HG02973 (cell line): ENCODE measurements around the gene ETV4.

Source experiments
- ATAC-seq: cut with Tn5 transposase; IDR thresholded peaks from one replicate; pipeline ENCODE4 v1.9.1; 2021; ENCODE audit warnings: moderate library complexity; ENCODE audit not compliant: unreplicated experiment

The ETV4 gene

GRCh38 chr17:43547189-43547550 lies 1.0 kb upstream of the ETV4 start:
- ATAC-seq = no peak

GRCh38 chr17:43545383-43545632 lies 832 bp downstream of the ETV4 start:
- no peak for ATAC-seq

- ATAC-seq = no peak
Observed at GRCh38 chr17:43543771-43544575, 2.2 kb downstream of the ETV4 start.

DNA sequence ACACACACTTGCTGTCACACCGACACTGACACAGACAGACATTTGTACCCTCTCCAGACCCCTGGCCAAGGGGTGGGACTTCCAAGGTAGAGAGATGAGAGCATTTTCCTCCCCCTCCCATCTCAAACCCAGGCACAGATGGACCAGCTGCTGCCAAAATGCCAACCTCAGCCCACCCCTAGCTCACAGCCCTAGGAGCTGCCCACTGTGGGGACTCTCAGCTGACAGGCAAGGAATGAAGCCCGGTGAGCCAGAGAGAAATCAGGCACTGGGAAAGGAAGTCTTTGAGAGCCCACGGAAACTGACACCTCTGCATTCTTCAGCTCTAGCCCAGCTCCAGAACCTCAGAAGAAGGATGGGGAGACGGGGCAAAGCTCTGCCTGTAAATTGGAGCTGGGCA lies 2.8 kb downstream of the ETV4 start:
- no peak for ATAC-seq

GRCh38 chr17:43542859-43543258 lies 3.3 kb downstream of the ETV4 start:
- no peak for ATAC-seq

- ATAC-seq = no peak
Observed at GRCh38 chr17:43540821-43541674, 5.1 kb downstream of the ETV4 start.

DNA sequence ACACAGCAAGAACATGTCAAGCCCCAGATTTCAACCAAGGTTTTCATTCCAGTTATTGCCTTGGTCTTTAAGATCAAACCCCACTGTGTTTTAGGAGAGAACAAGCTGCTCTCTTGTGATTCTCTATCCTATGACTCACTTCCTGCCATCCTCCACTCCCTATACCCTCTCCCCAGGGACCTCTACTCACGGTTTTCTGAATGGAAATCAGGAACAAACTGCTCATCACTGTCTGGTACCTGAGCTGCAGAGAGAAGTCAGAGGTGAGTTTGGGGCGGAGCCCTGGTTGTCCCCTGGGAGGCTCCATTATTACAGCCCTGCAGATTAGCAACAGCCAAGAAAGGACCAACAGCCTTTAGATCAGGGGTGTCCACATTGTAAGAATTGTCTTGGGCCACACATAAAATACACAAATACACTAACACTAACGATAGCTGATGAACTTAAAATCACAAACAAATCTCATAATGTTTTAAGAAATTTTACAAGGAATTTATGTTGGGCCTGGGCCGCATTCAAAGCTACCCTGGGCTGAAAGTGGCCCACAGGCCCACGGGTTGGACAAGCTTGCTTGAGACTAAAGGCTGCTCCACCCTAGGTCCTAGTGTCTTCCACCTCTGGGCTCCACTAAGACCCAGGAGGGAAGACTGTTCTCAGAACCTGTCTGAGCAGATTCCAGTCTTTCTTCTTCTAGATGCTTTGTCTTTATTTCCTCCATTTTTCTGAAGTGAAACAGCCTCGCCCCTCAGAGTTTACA lies 9.7 kb downstream of the ETV4 start:
- no peak for ATAC-seq

GRCh38 chr17:43534909-43535308 lies 11.2 kb downstream of the ETV4 start:
- no peak for ATAC-seq

- no peak for ATAC-seq
Observed at GRCh38 chr17:43533699-43534098, 12.4 kb downstream of the ETV4 start.

DNA sequence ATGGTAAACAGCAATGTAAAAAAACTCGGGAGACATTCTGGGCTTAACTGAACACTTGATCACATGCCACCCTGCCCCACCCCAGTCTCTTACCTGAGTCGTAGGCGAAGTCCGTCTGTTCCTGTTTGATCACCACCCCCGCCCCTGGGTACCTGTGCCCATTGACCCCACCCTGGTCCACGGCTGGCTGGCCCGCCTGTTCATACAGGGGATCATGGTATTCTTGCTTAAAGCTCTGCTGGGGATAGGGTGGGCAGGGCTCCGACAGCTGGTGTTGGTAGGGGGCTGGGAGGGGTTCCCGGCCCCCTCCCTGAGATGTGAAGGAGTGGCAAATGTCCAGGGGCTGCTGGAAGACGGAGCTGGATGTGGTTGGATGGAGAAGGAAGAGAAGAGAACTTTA lies 13.6 kb downstream of the ETV4 start:
- no peak for ATAC-seq

DNA sequence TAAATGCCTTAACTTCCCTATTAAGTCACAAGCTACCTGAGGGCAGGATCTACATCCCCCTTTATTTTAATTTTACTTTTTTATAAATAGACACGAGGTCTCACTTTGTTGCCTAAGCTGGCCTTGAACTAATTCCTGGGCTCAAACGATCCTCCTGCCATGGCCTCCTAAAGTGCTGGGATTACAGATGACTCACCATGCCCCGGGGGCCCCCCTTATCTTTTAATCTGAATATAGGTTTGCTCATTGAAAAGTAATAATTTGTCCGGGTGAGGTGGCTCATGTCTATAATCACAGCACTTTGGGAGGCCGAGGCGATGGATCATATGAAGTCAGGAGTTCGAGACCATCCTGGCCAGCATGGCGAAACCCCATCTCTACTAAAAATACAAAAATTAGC lies 14.2 kb downstream of the ETV4 start:
- ATAC-seq = no peak

GRCh38 chr17:43531082-43531378 lies 15.1 kb downstream of the ETV4 start:
- ATAC-seq = no peak

- ATAC-seq = no peak
Observed at GRCh38 chr17:43530288-43531081, 15.7 kb downstream of the ETV4 start.

GRCh38 chr17:43529947-43530287 lies 16.2 kb downstream of the ETV4 start:
- ATAC-seq = no peak

DNA sequence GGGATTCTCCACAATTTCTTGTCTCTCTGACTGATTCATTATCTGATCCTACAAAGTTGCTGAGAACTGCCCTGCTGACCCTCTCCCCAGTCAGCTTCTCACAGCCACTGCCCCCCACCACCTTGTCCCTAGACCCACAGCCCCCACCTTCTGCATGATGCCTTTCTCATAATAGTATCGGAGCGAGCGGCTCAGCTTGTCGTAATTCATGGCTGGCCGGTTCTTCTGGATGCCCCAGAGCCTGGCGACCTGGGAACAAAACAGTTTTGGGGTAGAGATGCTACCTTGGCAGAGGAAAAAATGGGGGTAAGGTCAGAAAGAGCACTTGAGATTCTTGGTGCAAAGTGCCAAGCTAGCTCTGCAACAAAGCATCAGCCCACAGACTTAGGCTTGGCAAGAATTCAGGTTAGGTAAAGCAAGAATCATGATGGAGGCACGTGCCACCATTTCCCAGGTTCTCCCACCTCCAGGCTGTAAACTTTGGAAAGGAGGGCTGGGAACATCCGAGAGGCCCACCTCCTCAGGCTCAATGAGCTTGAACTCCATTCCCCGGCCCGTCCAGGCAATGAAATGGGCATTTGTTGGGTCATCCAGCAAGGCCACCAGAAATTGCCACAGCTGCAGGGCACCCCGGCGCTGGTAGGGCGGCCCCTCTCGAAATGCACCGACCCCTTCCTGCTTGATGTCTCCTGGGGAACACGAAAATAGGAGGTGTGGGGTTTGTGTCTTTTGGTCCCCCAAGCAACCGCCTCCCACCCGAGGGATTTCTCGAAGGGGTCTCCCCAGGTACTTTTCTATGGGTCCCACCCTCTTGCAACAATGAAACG lies 16.9 kb downstream of the ETV4 start:
- ATAC-seq = no peak

DNA sequence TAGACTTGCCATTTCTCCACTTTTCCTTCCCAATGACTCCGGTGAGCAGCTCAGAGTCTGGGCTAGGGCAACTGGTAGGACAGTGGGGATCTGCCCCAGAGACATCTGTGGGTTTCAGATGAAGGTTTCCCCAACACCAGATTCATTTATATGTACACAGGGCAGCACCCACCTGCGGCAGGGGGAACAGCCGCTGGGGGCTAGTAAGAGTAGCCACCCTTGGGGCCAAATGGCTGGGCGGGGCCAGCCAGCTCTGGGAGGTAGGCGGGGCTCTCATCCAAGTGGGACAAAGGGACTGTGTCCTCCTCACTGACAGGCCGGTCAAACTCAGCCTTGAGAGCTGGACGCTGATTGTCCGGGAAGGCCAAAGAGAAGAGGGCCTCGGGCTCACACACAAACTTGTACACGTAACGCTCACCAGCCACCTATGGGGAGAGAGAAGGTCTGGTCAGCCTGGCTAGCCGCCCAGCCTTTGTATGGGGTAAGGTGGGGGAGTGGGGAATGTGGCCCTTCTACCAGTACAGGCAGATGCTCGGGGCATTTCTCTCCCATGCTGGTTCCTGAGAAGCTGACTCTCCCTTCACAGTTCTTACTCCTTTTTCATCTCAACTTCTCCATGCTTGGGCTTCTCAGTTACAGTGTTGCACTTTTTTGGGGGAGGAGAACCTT lies 17.7 kb downstream of the ETV4 start:
- ATAC-seq = no peak

DNA sequence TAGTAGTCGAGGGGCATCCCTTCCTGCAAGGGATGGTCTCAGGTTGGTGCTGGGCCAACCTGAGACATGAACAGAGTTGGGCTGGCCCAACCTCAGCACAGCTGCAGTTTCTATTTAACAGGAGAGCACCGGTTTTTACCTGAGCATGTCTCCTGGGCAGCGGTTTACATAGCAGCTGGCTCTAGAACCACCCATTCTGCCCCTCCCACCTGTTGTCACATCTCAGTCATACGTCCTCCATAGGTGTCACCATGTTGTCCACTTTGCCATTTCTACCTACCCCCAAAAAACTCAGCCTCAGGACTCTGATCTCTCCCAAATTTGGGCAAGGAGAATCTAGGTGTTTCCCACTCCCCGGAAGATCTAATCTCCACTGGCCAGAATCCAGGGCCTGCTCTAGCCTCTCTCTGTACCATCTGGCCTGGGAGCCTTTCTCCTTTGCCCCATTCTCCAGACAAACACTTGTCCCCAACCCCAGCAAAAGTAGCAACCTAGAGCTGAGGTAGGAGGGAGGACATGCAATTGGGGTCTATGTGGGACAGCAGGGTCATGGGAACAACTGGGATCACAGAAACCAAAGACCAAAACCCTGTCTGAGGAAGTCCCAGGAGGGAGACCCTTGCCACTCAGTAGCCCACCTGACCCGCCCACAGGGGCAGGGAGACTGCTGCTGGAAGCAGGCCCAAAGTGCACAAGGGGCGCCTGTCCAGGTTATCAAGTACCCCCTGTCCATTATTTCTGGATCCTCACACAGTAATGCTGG lies 19.1 kb downstream of the ETV4 start:
- ATAC-seq = no peak

DNA sequence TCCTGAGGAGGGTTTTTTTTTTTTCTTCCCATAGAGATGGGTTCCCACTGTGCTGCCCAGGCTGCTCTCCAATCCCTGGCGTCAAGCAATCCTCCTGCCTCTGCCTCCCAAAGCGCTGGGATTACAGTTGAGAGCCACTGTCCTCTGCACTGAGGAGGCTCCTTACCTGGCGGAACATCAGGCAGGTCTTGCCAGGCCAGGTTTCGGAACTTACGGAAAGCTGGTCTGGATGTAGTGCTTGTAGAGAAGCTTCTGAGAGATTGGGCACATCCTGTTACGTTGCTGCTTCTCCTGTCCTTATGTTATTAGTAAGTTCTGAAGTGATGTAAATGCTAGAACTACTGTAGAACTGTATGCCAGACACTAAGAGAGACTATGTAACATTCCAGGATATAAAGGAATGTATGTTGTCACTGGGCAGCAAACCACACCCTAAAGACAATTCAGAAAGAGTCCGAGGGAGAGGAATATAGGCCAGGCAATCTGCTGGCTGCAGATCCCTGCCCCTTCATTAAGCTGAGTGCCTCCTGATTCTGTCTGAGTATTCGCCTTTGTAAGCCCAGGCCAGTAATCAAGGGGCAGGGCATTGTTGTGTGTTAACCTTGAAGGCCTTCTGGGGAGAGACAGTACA lies 21.1 kb downstream of the ETV4 start:
- ATAC-seq = no peak

- no peak for ATAC-seq
Observed at GRCh38 chr17:43521389-43521788, 24.8 kb downstream of the ETV4 start.
